A673 (cell line): ENCODE results near the gene SEMA4D.

Experiments used
- CTCF ChIP-seq: fragments of 300-800, 200-600 bp; sonication (generic); conservative IDR thresholded peaks from 2 replicates; pipeline ENCODE4 v1.5.1; 2017; ENCODE audit warnings: low read depth, mild to moderate bottlenecking, antibody characterized with exemption, low read length, moderate library complexity, mixed read lengths
- EZH2 ChIP-seq: fragments of 200-600 bp; sonication (generic); IDR thresholded peaks from 2 replicates; pipeline ENCODE4 v1.6.1; 2017; ENCODE audit warnings: borderline replicate concordance, low read depth, mild to moderate bottlenecking, mixed read lengths, antibody characterized with exemption, low read length; ENCODE audit not compliant: poor library complexity, severe bottlenecking

GRCh38 chr9:89436326-89436725, 61.6 kb downstream of the SEMA4D start:
- TF ChIP-seq CTCF (no peak), EZH2 (no peak)
